ENCODE results near the gene POLR3F. TPM values are rescaled to one million over a fixed set of nuclear protein-coding genes. Genes with fewer than 3 reads are reported as not detected.
"Not testable (repeated sequence)": the region's sequence is repeated elsewhere in the genome, so short reads cannot be mapped to it uniquely, and the experiment has no call there.

The POLR3F gene
- total RNA-seq, 1 donor from 2014 or later: 10.7 TPM

DNA sequence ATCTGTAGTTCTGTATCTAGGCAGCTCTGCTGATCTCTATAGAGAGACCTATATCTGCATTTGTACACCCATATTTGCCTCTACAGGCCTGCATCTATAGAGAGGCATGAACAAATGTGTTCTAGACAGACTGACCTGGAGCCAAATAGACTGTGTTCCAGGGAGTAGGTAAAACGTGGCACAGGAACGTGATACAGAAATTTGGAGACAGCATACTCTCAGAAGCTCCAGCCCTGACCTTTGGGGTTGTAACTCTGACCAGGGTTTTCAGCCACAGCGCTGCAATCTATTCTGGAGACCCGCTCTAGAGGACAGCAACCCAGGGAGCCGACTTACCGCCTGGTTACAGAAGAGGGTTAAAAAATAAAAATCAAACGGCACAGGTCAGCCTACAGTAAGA lies 28.9 kb downstream of the POLR3F start:
- peak overlapping the region; percentile 99 for H3K4me3 Mint-ChIP-seq
- H3K27ac Mint-ChIP-seq: peak overlapping the region; percentile 78
- TF ChIP-seq, protein P1, sequence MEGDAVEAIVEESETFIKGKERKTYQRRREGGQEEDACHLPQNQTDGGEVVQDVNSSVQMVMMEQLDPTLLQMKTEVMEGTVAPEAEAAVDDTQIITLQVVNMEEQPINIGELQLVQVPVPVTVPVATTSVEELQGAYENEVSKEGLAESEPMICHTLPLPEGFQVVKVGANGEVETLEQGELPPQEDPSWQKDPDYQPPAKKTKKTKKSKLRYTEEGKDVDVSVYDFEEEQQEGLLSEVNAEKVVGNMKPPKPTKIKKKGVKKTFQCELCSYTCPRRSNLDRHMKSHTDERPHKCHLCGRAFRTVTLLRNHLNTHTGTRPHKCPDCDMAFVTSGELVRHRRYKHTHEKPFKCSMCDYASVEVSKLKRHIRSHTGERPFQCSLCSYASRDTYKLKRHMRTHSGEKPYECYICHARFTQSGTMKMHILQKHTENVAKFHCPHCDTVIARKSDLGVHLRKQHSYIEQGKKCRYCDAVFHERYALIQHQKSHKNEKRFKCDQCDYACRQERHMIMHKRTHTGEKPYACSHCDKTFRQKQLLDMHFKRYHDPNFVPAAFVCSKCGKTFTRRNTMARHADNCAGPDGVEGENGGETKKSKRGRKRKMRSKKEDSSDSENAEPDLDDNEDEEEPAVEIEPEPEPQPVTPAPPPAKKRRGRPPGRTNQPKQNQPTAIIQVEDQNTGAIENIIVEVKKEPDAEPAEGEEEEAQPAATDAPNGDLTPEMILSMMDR (conservative IDR thresholded peaks at IDR 0.05): no peak
- DNase-seq (ENCODE audit: extremely low spot score, unreplicated experiment): no peak
- no peaks in the 10 kb centered on the region for H3K9me3 Mint-ChIP-seq
- H3K27me3 Mint-ChIP-seq: no peaks in the 10 kb centered on the region
- H3K36me3 Mint-ChIP-seq: peaks cover 9% of the 10 kb centered on the region
- peaks cover 12% of the 10 kb centered on the region for H3K4me1 Mint-ChIP-seq (ENCODE audit: unreplicated experiment)

DNA sequence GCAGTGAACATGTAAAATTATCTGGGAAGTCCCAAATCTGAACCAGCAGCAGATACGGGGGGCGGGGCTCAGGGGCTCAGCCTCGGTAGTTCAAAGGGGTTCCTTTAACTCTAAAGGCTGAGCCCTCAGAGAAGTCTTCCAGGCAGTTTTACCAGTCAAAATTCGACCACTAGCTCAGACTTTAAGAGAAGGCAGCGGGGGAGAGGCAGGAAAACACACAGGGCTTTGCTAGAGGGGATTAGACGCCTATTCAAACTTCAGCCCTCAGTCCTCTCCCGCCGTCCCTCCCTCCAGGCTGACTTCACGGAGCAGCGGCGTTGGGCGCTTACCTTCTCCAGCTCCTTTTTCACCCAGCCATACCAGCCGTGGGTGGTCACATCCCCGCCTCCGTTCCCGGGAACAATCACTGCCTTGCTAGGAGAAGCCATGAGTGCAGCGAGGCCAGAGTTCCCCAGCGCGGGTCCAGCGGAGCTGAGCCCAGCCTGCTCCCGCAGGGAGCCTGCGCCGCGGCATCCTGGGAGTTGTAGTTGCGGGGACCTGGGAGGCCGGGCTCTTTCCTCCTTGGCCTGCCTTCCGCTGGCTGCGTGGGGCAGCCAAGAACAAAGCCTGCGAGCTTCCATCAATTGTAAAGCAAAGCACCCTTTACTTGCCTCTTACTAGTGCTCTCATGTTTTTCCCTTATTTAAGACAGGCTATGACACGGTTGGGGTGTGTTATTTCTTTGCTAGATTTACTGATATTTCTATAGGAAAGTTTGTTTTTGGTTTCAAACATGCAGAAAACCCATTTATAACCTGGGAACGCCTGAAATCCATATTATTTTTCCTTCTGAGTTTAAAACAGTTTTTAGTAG lies 29.8 kb downstream of the POLR3F start, which contains the start of gene RBBP9:
Gene RBBP9 (minus strand): TSS at position 486 of the 853 bp plus-strand sequence. CDS start 58 bp downstream, at position 428.
- DNase-seq (ENCODE audit: extremely low spot score, unreplicated experiment): peak; percentile 87
- peak within 1 kb of the TSS; percentile 78 for H3K27ac Mint-ChIP-seq
- peak within 1 kb of the TSS; percentile 99 for H3K4me3 Mint-ChIP-seq
- peaks cover 3% of the 10 kb centered on the region for H3K27me3 Mint-ChIP-seq
- peaks cover 9% of the 10 kb centered on the region for H3K36me3 Mint-ChIP-seq
- H3K4me1 Mint-ChIP-seq (ENCODE audit: unreplicated experiment): peaks cover 12% of the 10 kb centered on the region
- TF ChIP-seq, protein P1 (conservative IDR thresholded peaks at IDR 0.05): no peak
- H3K9me3 Mint-ChIP-seq: no peaks in the 10 kb centered on the region

DNA sequence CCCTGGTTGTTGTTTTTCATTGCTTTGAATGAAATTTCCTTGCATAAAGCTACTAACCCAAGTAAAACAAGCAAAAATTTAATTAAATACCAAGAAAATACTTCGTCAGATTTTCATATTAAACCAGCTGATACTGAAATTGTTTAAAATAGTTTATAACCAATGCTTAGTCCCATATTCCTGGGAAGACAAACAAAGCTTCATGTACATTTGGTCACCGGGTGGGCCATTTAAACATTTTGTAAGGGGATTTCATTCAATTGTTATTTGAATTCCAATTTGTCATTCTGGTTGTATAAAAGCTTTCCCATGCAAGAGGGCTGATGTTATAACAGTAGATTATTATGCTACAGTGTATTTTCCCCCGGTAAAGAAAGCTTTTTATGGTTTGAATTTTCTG lies 30.4 kb downstream of the POLR3F start:
- Mint-ChIP-seq H3K9me3 (no peaks in the 10 kb centered on the region), H3K36me3 (peaks cover 6% of the 10 kb centered on the region), H3K27me3 (peaks cover 7% of the 10 kb centered on the region), H3K27ac (peak overlapping the region; percentile 78), H3K4me3 (peak overlapping the region; percentile 99), H3K4me1 (ENCODE audit: unreplicated experiment) (peaks cover 12% of the 10 kb centered on the region)
- TF ChIP-seq, protein P1 (conservative IDR thresholded peaks at IDR 0.05): no peak
- DNase-seq (ENCODE audit: extremely low spot score, unreplicated experiment): no peak

DNA sequence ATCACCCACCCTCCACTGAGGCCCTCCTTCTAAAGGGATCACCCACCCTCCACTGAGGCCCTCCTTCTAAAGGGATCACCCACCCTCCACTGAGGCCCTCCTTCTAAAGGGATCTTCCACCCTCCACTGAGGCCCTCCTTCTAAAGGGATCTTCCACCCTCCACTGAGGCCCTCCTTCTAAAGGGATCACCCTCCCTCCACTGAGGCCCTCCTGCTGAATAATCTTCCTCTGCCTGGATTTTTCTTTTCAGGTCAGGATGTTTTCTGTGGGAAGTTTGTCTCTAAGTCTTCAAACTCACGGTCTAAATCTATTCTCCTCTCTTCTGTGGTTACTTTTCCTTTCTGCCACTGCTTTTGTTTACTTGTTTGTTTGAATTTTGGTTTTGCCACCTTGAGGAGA lies 34.5 kb downstream of the POLR3F start:
- not testable (repeated sequence) for H3K9me3 Mint-ChIP-seq; H3K27me3 Mint-ChIP-seq; H3K27ac Mint-ChIP-seq; H3K36me3 Mint-ChIP-seq; H3K4me1 Mint-ChIP-seq (ENCODE audit: unreplicated experiment); H3K4me3 Mint-ChIP-seq; DNase-seq (ENCODE audit: extremely low spot score, unreplicated experiment)

DNA sequence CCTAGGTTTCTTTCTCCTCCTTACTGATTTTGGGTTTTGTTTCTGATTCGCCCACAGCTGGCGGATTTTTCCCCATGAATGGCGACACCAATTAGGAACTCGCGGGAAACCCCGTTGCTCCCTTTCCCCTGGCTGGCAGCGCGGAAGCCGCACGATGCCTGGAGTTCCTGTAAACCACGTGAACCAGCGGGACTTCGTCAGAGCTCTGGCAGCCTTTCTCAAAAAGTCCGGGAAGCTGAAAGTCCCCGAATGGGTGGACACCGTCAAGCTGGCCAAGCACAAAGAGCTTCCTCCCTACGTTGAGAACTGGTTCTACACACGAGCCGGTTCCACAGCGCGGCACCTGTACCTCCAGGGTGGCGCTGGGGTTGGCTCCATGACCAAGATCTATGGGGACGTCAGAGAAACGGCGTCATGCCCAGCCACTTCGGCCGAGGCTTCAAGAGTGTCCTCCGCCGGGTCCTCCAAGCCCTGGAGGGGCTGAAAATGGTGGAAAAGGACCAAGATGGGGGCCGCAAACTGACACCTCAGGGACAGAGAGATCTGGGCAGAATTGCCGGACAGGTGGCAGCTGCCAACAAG lies 37.4 kb downstream of the POLR3F start:
- H3K36me3 Mint-ChIP-seq: peaks cover 4% of the 10 kb centered on the region
- H3K4me1 Mint-ChIP-seq (ENCODE audit: unreplicated experiment): peaks cover 15% of the 10 kb centered on the region
- no peak for DNase-seq (ENCODE audit: extremely low spot score, unreplicated experiment)
- peaks cover 7% of the 10 kb centered on the region for H3K27me3 Mint-ChIP-seq
- H3K27ac Mint-ChIP-seq: no peak overlapping the region
- TF ChIP-seq, protein P1 (conservative IDR thresholded peaks at IDR 0.05): no peak
- H3K4me3 Mint-ChIP-seq: no peak overlapping the region
- no peaks in the 10 kb centered on the region for H3K9me3 Mint-ChIP-seq

DNA sequence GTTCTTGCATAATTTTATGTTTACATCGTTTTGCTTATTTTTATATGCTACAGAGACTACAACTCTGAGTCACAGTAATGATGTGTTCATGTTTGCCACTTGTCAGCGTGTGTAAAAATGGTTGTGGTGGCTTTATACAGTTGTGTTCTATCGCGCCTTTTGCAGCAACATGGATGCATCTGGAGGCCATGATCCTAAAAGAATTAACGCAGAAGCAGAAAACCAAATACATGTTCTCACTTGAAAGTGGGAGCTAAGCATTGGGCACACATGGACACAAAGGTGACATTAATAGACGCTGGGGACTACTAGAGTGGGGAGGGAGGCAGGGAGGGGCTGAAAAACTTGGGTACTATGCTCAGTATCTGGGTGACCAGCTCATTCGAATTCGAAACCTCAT lies 39.6 kb downstream of the POLR3F start:
- TF ChIP-seq, protein P1 (conservative IDR thresholded peaks at IDR 0.05): no peak
- Mint-ChIP-seq H3K36me3 (peaks cover 15% of the 10 kb centered on the region), H3K27ac (peak overlapping the region; percentile 100), H3K4me1 (ENCODE audit: unreplicated experiment) (peaks cover 21% of the 10 kb centered on the region), H3K9me3 (no peaks in the 10 kb centered on the region), H3K27me3 (peaks cover 6% of the 10 kb centered on the region), H3K4me3 (peak overlapping the region; percentile 100)
- no peak for DNase-seq (ENCODE audit: extremely low spot score, unreplicated experiment)
